Activated naive CD4-positive, alpha-beta T cell treated with anti-CD3 and anti-CD28 coated beads for 36 hours (primary cell): ENCODE data around the gene PXYLP1. TPM values are rescaled to one million over a fixed set of nuclear protein-coding genes. Genes with fewer than 3 reads are reported as not detected.

Experiments used
- CTCF ChIA-PET: fragments of 350-600 bp; sonication (Branson Sonifier 250); formaldehyde crosslinking; loops from one replicate; lab custom pipeline; 2021; ENCODE audit warnings: antibody characterized with exemption; lab: Charles Lee
- DNase-seq: peaks from one replicate; pipeline ENCODE4 v3.0.0-alpha.2; 2020
- H3K27ac Mint-ChIP-seq: one replicate; pipeline ENCODE4 v1.8.0; 2021; ENCODE audit warnings: mild to moderate bottlenecking, mixed read lengths
- H3K27me3 Mint-ChIP-seq: one replicate; pipeline ENCODE4 v1.8.0; 2021; ENCODE audit warnings: low read depth, mixed read lengths
- H3K36me3 Mint-ChIP-seq: one replicate; pipeline ENCODE4 v1.8.0; 2021; ENCODE audit warnings: low read depth, mixed read lengths
- H3K4me1 Mint-ChIP-seq: one replicate; pipeline ENCODE4 v1.8.0; 2021; ENCODE audit warnings: low read depth, mixed read lengths
- H3K4me3 Mint-ChIP-seq: one replicate; pipeline ENCODE4 v1.8.0; 2021; ENCODE audit warnings: mild to moderate bottlenecking, moderate library complexity, mixed read lengths
- H3K9me3 Mint-ChIP-seq: one replicate; pipeline ENCODE4 v1.8.0; 2021; ENCODE audit warnings: mixed read lengths
- intact Hi-C: fragments of 100-400 bp; cut with micrococcal nuclease; formaldehyde crosslinking; loops from one replicate; pipeline ENCODE4 v1.15.1; 2023
- total RNA-seq, 2 experiments: library from RNA; stranded (reverse); gene quantifications; one replicate each; pipeline ENCODE4 v1.2.3, GENCODE V29; 2021

Gene PXYLP1
- total RNA-seq, 2 experiments from 2014 or later, result 8.4 to 9.7 TPM

DNA sequence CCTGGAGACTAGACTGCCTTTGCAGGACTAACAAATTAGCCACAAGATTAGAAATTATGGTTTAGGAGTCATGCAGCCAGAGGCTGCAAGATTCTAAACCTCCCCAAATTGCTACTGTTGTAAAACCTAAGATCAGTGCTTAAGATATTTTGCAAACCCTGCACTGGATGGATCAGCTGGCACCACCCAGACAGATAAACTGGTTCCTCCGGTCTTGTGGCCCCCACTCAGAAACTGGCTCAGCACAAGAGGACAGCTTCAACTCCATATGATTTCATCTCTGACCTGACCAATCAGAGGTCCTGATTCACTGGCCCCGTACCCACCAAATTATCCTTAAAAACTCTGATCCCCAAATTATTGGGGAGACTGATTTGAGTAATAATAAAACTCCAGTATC is 19.5 kb upstream of the PXYLP1 start:
- H3K36me3 Mint-ChIP-seq, result no peaks in the 10 kb centered on the region
- no peak overlapping the region for H3K27ac Mint-ChIP-seq
- no peaks in the 10 kb centered on the region for H3K27me3 Mint-ChIP-seq
- H3K4me3 Mint-ChIP-seq, result no peak overlapping the region
- CTCF ChIA-PET, result no interaction called here
- intact Hi-C loops, result no loop called here
- no peak for DNase-seq
- H3K4me1 Mint-ChIP-seq, result no peaks in the 10 kb centered on the region
- H3K9me3 Mint-ChIP-seq, result no peaks in the 10 kb centered on the region

DNA sequence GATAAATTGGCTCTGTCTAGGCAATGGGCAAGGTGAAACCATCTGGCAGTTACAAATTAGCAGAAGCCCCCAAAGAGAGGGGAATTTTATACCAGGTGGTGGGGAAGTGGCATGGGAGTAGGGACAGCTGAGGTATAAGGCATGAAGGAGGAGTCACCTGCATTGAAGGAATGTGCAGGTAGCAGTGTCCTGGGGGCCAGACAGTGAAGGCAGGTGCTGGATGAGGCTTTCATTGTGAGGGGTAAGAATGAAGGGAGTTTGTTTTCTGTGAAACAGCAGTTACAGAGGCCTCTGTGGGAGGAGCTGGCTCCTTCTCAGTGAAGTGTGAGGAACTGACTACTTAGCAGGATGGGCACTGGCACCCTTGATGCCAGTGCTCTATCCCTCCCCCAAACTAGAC is 19.1 kb upstream of the PXYLP1 start:
- no peak overlapping the region for H3K4me3 Mint-ChIP-seq
- H3K4me1 Mint-ChIP-seq, result no peaks in the 10 kb centered on the region
- no peaks in the 10 kb centered on the region for H3K9me3 Mint-ChIP-seq
- no peaks in the 10 kb centered on the region for H3K27me3 Mint-ChIP-seq
- H3K27ac Mint-ChIP-seq, result no peak overlapping the region
- CTCF ChIA-PET, result no interaction called here
- intact Hi-C loops, result no loop called here
- H3K36me3 Mint-ChIP-seq, result no peaks in the 10 kb centered on the region
- no peak for DNase-seq

DNA sequence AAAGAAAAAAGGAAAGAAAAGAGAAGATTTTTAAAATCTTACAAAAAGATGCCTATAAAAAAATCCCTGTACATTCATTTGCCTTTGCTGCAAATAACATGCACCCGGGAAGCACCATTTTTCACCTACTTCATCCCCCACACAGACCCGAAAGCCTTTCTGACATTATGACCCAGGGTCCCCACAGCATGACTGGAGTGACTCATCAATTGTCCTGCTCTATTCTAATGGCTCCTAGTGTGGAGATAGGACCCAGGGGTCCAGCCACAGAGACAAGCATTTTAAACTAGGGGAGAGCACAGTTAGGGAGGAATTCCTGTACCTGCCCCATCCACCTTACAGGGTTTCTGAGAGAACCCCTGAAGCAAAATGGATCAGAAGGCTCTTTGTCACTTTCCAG is 14.7 kb upstream of the PXYLP1 start:
- Mint-ChIP-seq H3K4me3 (no peak overlapping the region), H3K4me1 (no peaks in the 10 kb centered on the region), H3K27ac (no peak overlapping the region), H3K27me3 (no peaks in the 10 kb centered on the region), H3K9me3 (no peaks in the 10 kb centered on the region), H3K36me3 (no peaks in the 10 kb centered on the region)
- intact Hi-C loops, result no loop called here
- CTCF ChIA-PET, result interaction anchor here (1.1 kb wide), 1 partner anchor 243 kb away, joined by 4 read pairs; no protein-coding TSS in a partner anchor
- DNase-seq, result no peak

DNA sequence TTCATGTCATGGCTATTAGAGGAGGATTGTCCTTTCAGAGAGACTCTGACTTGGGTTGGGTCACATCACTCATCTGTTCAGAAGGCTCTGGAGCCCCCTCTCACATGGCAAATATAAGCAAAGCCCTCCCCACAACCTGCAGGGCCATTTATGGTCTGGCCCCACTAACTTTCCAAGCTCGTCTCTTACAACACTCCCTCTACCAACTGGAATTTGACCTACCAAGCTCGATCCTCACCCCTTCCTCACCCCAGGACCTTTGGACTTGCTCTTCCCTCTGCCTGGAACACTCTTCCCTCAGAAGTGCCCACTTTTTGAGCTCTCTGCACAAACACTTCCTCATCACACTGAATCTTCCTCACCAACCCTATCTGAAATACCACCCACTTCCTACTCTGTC is 14.2 kb upstream of the PXYLP1 start:
- H3K4me1 Mint-ChIP-seq, result no peaks in the 10 kb centered on the region
- no peaks in the 10 kb centered on the region for H3K36me3 Mint-ChIP-seq
- H3K9me3 Mint-ChIP-seq, result no peaks in the 10 kb centered on the region
- no peak overlapping the region for H3K27ac Mint-ChIP-seq
- intact Hi-C loops, result no loop called here
- no peaks in the 10 kb centered on the region for H3K27me3 Mint-ChIP-seq
- H3K4me3 Mint-ChIP-seq, result no peak overlapping the region
- no peak for DNase-seq
- CTCF ChIA-PET, result interaction anchor here (1.1 kb wide), 1 partner anchor 243 kb away, joined by 4 read pairs; no protein-coding TSS in a partner anchor

DNA sequence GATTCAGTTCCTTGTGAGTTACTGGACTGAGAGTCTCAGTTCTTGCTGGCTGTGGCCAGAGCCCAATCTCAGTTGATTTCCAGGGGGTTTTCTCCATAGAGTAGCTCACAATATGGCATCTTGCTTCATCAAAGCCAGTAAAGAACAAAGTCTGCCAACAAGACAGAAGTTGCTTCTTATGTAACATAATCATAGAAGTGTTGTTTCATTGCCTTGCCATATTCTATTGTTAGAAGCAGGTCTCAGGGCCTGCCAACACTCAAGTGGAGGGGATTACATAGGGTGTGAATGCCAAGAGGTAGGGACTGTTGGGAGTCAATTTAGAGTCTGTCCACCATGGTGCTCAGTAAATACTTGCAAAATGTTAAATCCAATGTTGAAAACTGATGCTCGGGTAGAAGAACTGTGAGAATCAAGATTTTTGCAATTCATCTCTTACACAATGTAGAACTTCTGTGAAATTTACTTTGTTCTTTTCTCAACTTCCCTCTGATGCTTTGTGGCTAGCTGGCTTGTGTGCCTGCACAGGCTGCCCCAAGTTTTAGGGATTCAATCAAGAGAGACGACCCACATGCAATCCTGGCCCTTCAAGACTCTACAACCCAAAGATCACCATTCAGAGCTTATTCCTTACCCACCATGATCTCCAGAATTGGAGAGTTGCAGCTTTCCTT is 13.3 kb upstream of the PXYLP1 start:
- Mint-ChIP-seq H3K27me3 (no peaks in the 10 kb centered on the region), H3K27ac (no peak overlapping the region), H3K9me3 (peaks cover 3% of the 10 kb centered on the region), H3K36me3 (no peaks in the 10 kb centered on the region), H3K4me1 (no peaks in the 10 kb centered on the region), H3K4me3 (no peak overlapping the region)
- intact Hi-C loops, result no loop called here
- CTCF ChIA-PET, result interaction anchor here (0.8 to 1.1 kb wide), 2 partner anchors 12 to 242 kb away, joined by 4 to 6 read pairs; no protein-coding TSS in a partner anchor
- no peak for DNase-seq

DNA sequence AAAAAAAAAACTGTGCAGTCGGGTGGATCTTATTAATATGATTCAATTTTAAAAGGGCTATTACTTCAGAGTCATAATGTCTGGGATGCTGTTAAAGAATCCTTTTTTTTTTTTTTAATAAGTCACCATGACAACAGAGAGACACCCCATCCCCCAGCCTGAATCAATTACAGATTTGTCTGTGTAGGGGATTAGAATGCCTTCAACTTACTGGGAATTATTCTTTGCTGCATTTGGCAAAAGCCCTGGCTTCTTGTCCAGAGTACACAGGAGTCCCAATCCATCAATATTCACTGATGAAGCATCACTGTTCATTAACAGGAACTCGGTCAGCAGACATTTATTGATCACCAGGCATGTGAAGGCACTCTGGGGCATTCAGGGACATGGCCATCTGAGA is 12.7 kb upstream of the PXYLP1 start:
- H3K36me3 Mint-ChIP-seq, result no peaks in the 10 kb centered on the region
- CTCF ChIA-PET, result interaction anchor here (0.8 kb wide), 1 partner anchor 12 kb away, joined by 6 read pairs; no protein-coding TSS in a partner anchor
- intact Hi-C loops, result no loop called here
- DNase-seq, result no peak
- H3K4me3 Mint-ChIP-seq, result no peak overlapping the region
- no peaks in the 10 kb centered on the region for H3K27me3 Mint-ChIP-seq
- no peaks in the 10 kb centered on the region for H3K4me1 Mint-ChIP-seq
- H3K27ac Mint-ChIP-seq, result no peak overlapping the region
- H3K9me3 Mint-ChIP-seq, result peaks cover 8% of the 10 kb centered on the region

DNA sequence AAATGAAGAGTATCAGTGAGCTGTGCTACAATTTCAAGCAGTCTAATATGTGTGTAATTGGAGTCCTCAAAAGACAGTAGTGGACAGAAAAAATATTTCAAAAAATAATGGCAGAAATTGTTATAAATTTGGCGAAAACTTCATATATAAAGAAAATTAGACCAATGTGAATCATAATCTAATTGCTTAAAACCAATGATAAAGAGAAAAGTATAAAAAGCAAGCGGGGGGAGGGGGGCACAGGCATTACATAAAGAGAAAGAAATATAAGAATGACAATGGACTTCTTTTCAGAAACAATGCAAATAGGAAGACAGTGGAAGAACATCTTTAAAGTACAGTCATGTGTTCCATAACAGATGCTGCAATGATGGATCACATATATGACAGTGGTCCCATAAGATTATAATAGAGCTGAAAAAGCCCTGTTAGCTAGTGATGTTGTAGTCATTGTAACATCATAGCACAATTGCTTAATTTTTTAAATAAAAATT is 7.9 kb upstream of the PXYLP1 start:
- H3K27ac Mint-ChIP-seq, result no peak overlapping the region
- intact Hi-C loops, result no loop called here
- H3K36me3 Mint-ChIP-seq, result no peaks in the 10 kb centered on the region
- H3K4me3 Mint-ChIP-seq, result no peak overlapping the region
- peaks cover 8% of the 10 kb centered on the region for H3K9me3 Mint-ChIP-seq
- DNase-seq, result no peak
- H3K4me1 Mint-ChIP-seq, result no peaks in the 10 kb centered on the region
- CTCF ChIA-PET, result interaction anchor here (0.6 to 1.8 kb wide), 3 partner anchors 9 to 81 kb away, joined by 3 to 9 read pairs (median 4); partner anchors contain the start of gene PXYLP1
- no peaks in the 10 kb centered on the region for H3K27me3 Mint-ChIP-seq

DNA sequence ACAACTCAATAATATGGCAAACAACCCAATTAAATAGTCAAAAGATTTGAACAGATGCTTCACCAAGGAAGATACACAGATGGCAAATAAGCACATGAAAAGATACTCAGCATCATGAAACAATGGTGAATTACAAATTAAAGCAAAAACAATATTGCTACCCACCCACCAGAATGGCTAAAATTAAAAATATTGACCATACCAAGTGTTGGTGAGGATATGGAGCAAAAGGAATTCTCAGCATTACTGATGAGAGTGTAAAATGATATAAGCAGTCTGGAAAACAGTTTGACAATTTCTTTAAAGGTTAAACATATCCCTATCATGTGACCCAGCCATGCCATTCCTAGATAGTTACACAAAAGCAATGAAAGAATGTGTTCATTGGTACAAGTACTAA is 5.7 kb upstream of the PXYLP1 start:
- H3K27ac Mint-ChIP-seq, result no peak overlapping the region
- peaks cover 8% of the 10 kb centered on the region for H3K9me3 Mint-ChIP-seq
- peaks cover 11% of the 10 kb centered on the region for H3K4me1 Mint-ChIP-seq
- H3K27me3 Mint-ChIP-seq, result no peaks in the 10 kb centered on the region
- no peaks in the 10 kb centered on the region for H3K36me3 Mint-ChIP-seq
- intact Hi-C loops, result no loop called here
- DNase-seq, result no peak
- CTCF ChIA-PET, result no interaction called here
- no peak overlapping the region for H3K4me3 Mint-ChIP-seq

DNA sequence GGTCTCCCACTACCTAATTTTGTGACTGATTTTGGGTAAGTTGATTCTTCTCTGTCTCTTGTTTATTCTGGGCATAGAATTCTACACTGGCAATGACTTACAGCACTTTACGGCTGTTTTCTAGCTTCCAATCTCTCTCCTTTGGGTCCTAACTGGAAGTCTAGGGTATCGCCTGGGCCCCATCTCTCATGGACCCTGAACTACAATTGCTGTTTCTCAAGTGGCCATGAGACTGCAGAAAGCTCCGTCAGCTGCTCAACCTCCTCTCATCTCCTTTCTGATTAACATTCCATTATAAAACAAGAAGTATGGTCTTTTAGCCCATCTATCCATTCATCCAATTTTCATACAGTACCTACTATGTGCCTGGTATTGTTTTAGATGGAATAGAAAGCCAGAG is 4.4 kb upstream of the PXYLP1 start:
- H3K4me3 Mint-ChIP-seq, result no peak overlapping the region
- intact Hi-C loops, result no loop called here
- H3K4me1 Mint-ChIP-seq, result peaks cover 12% of the 10 kb centered on the region
- no peak overlapping the region for H3K27ac Mint-ChIP-seq
- H3K9me3 Mint-ChIP-seq, result peaks cover 8% of the 10 kb centered on the region
- no peaks in the 10 kb centered on the region for H3K36me3 Mint-ChIP-seq
- CTCF ChIA-PET, result interaction anchor here (2.2 kb wide), 1 partner anchor 28 kb away, joined by 7 read pairs; no protein-coding TSS in a partner anchor
- no peak for DNase-seq
- H3K27me3 Mint-ChIP-seq, result no peaks in the 10 kb centered on the region

DNA sequence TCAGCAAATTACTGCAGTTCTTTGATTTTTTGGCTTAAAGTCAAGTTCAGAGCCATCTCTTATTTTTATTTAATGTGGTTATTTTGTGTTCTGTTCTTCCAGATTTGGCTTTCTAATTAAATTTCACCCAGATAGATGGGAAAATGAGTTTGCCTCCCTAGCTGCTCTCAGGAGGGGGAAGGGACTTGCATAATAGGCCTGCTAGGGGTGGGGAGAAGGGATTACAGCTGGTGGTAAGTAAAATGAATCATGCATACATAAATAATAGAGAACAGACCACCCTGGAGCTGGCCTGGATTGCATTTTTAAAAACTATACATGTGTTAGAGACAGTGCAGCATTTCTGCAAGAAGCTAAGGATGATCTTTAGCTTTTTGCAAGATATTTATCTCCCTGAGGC is 3.9 kb upstream of the PXYLP1 start:
- Mint-ChIP-seq H3K4me1 (peaks cover 16% of the 10 kb centered on the region), H3K4me3 (no peak overlapping the region), H3K36me3 (no peaks in the 10 kb centered on the region), H3K27ac (no peak overlapping the region), H3K27me3 (no peaks in the 10 kb centered on the region), H3K9me3 (peaks cover 8% of the 10 kb centered on the region)
- intact Hi-C loops, result no loop called here
- no peak for DNase-seq
- CTCF ChIA-PET, result interaction anchor here (0.9 to 2.2 kb wide), 2 partner anchors 19 to 27 kb away, joined by 3 to 7 read pairs; no protein-coding TSS in a partner anchor

DNA sequence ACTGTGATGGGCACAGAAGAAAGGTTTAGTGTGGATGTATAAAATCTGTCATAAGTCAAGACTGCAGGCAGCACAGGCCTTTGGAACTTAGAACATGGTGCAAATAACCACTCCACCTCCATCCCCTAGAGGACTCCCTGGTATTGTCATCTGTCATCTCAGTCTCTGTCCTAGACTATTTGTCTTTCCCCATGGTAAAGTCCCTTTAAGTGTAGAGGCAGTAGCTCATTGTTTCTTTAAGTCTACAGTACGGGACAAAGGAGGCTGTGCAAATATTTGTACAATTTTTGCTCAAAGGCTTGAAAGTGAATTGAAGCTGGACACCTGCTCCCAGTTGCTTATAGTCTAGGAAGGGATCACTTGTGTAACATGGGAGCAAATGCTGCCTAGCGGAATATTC is 3.2 kb upstream of the PXYLP1 start:
- Mint-ChIP-seq H3K4me3 (no peak overlapping the region), H3K36me3 (no peaks in the 10 kb centered on the region), H3K27me3 (no peaks in the 10 kb centered on the region), H3K27ac (no peak overlapping the region), H3K4me1 (peaks cover 19% of the 10 kb centered on the region), H3K9me3 (peaks cover 4% of the 10 kb centered on the region)
- DNase-seq, result no peak
- intact Hi-C loops, result no loop called here
- CTCF ChIA-PET, result interaction anchor here (0.9 to 2.2 kb wide), 2 partner anchors 20 to 26 kb away, joined by 3 to 7 read pairs; no protein-coding TSS in a partner anchor

DNA sequence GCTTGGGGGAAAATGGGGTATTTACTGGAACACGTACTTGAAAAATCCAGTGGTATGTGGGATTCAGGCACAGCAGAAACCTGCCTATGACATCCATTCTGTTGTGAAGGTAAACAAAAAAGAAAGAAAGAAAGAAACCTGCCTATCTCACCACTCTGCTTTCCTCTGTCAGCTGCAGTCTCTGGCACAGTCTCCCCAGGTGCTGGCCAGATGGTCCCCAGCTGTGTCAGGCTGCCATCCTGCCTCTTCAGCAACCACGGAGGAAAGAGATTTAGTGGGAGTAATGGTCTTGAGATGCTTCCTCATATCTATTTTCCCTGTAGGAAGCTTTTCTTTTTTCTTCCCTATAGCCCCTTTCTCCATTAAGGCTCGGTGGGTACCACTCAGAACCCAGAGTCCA is 2.5 kb upstream of the PXYLP1 start:
- Mint-ChIP-seq H3K4me1 (peaks cover 24% of the 10 kb centered on the region), H3K27ac (no peak overlapping the region), H3K36me3 (no peaks in the 10 kb centered on the region), H3K27me3 (no peaks in the 10 kb centered on the region), H3K9me3 (no peaks in the 10 kb centered on the region), H3K4me3 (no peak overlapping the region)
- no peak for DNase-seq
- CTCF ChIA-PET, result interaction anchor here (1.2 to 2.2 kb wide), 2 partner anchors 14 to 26 kb away, joined by 3 to 7 read pairs; no protein-coding TSS in a partner anchor
- intact Hi-C loops, result no loop called here
